ENCODE measurements around the gene APRT.

APRT gene, protein sequence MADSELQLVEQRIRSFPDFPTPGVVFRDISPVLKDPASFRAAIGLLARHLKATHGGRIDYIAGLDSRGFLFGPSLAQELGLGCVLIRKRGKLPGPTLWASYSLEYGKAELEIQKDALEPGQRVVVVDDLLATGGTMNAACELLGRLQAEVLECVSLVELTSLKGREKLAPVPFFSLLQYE

DNA sequence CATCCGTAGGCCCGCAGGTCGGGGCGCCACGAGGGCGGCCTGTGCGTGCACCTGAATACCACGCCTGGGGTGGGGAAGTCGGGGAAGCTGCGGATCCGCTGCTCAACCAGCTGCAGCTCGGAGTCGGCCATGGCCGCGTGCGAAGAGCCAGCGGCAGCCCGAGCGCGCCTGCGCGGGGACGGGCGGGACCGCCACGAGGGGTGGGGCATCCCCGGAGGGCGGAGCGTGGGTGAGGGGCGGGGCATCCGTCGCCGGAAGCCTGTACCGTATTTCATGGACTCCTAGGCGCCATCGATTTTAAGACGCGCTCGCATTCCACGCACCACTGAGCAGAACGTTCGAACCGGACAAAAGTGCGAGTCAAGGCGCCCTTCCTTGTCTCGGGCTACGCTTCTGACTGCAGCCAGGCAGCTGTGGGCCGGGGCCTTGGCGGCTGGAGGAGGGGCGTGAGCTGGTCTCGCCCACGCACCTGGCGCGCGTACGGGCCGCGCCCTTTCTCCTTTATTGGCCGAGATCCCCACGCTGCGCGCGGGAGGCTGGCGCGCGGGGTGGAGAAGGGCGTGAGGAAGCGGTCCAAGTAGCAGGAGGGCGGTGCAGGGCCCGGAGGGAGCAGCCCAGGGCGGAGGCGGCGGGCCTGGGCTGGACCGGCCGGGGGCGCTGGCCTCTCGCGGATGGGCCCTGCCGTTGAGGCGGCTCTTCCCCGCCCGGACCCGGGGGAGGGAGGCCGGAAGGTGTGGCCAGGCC, at the start of gene APRT:
APRT (minus strand) TSS at position 160 of the 744 bp plus-strand sequence; CDS start at position 131, 29 bp downstream.
- DNase-seq (ENCODE audit: low spot score): peak; percentile 82

DNA sequence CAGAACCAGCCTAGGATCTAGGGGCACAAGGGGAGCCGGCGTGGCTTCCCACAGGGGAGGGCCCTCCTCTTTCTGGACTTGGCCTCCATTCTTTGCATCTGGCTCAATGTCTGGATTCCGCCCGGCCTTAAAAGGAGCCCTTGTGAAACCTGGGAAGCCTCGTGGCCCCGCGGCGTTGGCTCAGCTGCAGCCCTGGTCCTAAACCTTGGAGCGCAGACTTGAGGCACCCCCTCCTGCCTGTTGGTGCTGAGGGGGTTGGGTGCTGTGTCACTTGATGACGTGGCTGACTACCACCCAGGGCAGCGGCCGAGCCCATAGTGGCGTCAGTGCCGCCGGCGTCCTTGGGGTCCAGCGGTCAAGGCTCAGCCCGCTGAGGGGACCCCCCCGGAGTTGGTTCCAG, 49.6 kb upstream of the APRT start:
- no peak for DNase-seq (ENCODE audit: low spot score)

DNA sequence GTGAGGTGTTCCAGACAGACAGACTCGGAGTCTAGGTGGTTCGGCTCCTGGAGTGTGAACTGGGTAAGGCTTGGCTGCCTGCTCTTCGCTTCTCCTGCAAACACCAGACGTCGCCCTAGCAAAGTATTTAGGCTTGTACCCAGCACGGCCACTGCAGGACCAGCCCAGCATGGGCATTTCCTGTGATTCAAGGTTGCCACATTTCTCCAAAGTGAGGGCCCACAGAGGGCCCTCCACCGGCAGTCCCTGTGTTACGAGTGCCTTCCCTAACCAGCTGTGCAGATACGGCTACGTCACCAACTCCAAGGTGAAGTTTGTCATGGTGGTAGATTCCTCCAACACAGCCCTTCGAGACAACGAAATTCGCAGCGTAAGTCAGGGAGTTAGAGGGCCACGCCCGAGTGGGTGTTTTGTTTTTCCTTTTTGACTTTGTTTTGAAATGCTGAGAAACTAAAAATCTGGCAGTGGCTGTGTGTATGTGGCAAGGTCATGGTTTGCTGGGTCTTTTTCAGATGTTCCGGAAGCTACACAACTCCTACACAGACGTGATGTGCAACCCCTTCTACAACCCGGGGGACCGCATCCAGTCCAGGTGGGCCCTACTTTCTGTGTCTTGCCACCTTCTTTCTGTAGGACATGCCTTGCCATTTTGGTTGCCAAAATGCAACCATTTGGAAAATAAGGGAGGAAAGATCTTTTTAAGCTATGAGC, 47.8 kb upstream of the APRT start:
- DNase-seq (ENCODE audit: low spot score): no peak

DNA sequence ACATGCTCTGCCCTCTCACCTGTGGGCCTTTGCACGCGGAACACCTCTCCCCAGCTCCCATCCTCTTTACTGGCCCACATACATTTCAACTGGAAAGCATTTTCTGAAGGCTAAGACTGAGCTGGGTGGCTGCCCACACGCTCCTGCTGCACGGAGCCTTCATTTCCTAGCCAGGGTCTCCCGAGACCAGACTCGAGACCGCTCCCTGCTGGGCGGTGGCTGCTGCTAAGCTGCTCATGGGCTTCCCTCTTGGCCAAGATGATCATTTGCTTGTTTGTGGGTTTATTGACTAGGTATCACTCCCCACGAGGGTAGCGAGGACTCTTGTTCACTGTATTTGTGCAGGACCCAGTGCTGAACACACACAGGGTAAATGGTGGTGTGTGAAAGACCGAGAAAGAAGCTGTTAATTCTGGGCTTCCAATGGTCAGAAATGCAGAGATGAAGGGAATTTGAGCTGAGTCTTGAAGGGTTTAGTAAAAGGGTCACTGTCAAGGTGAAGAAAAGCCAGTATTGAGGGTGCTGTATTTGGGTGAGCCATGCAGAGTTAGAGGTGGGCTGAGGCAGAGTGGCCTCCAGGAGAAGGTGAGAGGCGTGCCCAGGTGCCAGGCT, 46.1 kb upstream of the APRT start:
- peak; percentile 84 for DNase-seq (ENCODE audit: low spot score)

DNA sequence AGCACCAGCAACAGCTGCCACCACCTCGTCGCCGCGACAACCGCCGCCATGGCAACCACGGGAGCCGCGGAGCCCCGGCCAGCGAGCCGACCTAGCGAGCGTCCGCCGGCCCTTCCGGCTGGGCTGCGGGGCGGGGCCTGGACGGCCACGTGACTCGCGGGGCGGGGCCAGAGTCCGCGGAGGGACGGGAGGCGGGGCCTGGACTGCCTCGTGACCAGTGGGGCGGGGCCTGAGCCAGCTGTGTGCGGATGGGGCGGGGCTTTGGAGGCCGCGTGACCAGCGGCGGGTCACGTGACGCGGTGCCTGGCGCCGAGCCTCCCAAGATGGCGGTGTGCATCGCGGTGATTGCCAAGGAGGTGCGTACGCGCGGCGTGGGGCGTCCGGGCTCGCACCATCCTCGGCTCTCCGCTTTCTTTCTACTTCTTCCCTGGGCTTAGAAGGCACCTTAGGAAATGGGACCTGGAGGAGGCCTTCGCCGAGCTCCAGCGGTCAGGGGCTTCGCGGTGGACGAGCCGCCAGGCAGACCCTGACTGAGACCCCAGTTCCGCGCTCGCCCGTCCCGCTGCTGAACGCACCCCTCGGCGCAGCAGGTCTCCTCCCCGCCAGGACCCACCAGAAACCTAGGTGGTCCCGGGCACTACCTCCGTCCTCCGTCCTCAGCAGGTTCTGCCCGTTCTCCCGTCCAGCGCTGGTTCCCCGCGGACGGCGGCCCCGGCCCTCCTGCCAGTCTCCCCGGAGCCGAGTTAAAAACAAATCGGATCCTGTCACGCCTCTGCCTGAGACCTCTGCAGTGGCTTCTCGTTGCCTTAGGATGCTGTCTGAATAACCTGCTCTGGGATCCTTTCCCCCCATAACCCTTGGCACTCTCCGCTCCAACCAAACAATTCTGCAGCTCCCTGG, 45.4 kb upstream of the APRT start, which contains the start of the genes GALNS and TRAPPC2L:
GALNS (minus strand) TSS at position 120 of the 900 bp plus-strand sequence; CDS start at position 50, 70 bp downstream.
TRAPPC2L (plus strand) TSS at position 300 of the 900 bp plus-strand sequence; CDS start at position 324, 24 bp downstream.
- DNase-seq (ENCODE audit: low spot score): peak; percentile 91

DNA sequence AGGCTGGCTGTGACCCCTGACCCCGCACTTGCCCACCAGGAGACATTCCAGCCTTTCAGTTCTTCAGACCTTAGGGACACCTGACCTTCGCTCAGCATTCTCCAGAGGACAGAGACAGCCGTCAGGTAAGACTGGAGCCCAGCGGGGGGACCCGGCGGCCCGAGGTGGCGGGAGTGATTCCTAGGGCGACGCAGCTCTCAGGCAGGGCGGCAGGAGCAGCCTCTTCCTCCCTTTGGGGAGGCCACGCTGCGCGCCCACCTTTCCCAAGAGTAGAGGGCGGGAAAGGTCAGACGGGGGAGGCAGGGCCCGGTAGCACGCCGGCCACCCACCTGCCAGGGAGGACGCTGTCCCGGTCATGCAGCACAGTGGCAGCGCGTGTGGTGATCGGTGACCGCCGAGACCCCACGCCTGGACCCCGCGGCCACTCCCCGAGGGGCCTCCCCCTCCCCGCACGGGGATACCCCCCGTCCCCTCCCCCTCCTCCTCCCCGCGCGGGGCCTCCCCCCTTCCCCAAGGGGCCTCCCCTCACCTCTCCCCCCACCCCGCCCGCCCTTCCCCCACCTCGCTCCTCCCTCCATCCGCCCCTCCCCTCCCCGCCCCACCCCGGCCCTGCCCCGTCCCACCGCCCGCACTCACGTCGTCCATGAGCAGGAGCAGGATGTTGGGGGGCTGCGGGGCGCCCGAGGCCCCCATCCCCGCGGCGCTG, 44.5 kb upstream of the APRT start:
- peak; percentile 1 for DNase-seq (ENCODE audit: low spot score)

DNA sequence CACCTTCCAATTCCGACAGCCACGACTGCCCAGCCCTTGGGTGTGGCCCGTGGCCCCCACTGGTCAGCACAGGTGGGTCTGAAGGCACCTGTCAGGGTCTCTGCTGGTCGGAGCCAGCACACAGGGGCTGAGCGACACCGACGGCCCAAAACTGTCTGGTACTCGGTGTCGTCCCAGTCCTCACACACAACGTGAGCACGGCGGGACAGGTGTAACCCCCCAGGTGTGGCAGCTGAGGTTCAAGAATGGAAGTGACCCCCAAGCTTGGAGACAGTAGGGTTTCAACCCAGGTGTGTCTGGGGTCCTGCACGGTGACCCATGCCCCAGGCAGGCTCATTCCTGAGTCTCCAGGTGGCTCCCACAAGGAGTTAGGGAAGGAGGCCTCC, 44.0 kb upstream of the APRT start:
- DNase-seq (ENCODE audit: low spot score): peak; percentile 1

DNA sequence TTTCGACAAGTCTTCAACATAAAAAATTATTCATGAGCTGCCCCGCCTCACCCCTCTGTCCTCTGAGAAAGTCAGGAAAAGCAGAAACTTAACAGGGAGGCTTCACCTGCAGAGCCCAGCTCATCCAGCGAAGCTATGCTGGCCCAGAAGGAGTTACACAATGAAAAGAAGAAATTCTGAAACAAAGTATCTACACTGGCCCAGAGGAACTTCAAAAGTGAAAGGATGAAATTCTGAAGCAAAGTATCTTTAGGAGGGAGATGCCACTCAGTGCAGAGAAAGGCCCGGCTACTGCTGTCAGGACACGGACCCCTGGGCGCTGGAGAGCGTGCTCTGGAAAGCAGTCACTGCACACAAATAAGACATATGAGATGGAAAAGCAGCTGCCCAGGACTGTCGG, 43.4 kb upstream of the APRT start:
- DNase-seq (ENCODE audit: low spot score): no peak

DNA sequence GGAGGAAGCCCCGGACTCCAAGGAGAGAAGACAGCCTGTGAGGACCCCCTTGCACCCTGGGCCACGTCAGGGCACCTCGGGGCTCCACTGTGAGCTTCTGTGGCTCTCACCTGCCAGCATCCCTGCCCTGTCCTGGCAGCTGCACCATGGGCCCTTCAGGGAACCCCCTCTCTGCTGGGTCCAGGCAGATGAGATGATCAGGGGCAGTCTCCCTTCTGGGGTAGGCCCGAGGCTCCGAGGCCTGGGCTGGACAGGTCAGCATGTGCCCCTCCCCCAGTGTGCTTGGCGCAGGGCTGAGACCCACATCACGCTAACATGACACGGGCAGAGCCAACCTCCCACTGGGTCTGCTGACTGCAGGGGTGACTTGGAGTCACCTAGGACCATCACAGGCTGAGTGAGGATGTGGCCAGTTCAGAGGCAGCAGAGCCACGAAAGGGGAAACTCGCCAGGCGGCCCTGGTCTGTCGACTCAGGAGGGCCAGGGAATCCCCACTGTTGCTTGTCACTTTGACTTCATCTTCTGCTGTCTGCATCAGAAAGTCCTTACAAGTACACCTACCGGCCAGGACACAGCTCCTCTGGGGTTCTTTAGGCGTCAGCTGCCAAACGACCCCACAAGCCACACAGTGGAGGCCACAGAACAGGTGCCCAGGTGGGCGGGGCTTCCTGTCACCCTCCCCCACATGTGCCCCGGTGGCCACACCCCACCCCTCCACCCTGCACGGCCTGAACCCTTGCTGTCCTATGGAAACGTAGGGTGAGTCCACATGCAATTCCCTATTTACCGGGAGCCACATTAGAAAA, 42.8 kb upstream of the APRT start:
- peak; percentile 5 for DNase-seq (ENCODE audit: low spot score)

DNA sequence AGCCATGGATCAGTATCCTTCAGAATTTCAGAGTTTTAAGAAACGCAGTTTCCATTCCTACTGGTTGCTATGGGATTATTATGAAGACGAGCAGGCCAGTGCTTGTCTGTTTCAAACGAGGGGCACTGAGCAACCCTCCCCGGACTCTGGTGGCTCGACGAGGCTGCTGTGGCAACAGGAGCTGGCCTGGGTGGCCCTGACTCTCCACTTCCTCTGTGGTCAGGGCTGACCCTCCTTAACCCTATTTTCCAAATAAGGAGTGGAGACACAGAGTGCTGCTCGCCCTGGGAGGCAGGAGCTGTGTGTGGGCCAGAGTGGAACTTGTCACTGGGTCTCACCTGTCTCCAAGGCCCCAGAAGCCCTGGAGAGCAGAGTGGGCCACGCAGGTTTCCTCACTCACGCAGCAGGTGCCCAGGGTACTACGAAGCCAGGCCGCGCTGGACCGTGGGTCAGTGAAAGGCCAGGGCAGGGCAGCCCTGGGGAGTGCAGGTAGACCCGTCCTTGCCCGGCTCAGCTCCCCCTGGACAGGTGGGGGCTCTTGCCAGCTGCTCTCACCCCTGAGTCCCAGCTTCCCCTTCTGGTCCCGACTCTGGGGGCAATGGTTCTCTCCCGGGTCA, 41.7 kb upstream of the APRT start:
- DNase-seq (ENCODE audit: low spot score): no peak

DNA sequence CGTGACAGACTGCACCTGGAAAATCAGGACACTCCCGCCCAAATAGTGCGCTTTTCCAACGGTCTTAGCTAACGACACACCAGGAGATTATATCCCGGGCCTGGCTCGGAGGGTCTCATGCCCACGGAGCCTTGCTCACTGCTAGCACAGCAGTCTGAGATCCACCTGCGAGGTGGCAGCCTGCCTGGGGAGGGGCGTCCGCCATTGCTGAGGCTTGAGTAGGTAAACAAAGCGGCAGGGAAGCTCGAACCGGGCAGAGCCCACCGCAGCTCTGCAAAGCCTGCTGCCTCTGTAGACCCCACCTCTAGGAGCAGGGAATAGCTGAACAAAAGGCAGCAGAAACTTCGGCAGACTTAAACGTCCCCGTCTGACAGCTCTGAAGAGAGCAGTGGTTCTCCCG, 39.9 kb upstream of the APRT start:
- DNase-seq (ENCODE audit: low spot score): no peak

DNA sequence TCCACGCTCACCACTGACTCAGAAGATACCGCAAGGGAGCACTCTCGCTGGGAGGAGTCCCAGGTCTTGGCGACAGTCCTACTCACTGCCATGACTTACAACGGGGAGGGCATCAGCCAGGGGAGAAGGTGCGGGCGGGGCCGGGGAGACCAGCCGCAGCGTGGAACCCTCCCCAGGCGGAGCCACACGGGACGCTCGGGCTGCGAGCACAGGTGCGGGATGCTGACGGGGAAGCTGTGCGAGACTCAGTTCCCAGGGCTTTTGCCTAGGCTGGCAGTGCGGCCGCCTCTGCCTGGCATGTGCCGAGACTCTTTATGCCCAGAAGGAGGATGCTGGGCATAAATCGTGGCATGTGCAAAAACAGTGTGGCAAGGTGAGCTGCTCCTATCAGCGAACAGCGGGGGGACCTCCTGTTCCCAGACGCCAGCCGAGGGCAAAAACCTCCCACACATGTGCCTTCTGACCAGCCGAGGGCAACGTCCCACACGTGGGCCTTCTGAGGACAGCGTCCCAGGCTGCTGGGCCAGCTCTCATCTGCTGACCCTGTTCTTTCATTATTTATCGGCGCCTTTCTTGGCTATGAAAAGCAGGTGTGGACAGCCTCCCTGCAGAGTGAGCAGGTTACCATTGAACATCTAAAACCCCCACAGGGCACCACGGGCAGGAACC, 38.9 kb upstream of the APRT start:
- DNase-seq (ENCODE audit: low spot score): no peak

DNA sequence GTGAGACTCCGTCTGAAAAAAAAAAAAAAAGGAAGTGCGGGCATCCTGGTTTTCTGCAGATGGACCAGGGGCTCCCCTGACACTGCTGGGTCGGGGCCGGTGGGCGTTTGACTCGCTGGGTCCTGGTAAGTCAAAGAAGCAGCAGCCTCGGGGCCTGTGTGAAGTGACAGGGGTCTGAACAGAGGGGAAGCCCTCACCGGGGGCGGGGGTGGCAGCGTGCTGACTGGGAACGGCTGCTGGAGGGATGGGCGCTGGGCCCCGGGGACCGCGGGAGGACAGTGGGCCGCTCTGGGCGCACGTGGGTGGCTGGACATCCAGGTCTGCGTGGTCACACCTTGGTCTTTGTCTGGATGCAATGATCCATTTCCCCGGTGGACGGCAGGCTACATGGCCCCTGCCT, 36.8 kb upstream of the APRT start:
- DNase-seq (ENCODE audit: low spot score): no peak

DNA sequence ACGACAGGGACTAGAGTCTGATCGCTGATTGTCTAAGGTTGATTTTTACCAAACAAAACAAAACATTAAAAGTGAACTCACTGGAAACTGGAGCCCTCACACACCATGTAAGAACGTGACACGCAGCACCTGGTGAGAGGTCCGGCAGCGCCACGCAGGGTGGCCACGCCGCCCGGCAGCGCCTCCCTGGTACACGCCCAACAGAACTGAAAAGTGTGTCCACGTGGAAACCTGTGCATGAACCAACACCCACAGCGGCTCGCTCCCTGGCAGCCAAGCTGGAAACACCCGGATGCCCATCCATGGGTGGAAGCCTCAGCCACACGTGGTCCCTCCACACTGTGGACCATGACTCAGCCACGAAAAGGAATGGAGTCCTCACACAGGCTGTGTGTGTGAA, 35.9 kb upstream of the APRT start:
- DNase-seq (ENCODE audit: low spot score): no peak

DNA sequence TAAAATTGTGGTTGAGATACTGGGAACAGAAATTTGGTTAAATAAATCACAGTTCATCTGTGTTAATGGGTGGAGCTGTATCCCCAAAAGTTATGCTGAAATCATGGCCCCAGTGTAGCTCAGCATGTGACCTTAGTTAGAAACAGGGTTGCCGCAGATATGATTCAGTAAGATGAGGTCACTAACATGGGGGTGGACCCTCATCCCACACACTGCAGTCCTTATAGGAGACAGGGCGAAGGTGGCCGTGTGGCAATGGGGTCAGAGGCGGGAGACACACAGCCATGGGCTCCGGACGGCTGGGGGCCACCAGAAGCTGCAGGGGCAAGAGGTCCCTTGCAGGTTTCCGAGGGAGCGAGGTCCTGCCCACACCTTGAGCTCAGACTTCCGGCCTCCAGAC, 34.4 kb upstream of the APRT start:
- DNase-seq (ENCODE audit: low spot score): no peak

DNA sequence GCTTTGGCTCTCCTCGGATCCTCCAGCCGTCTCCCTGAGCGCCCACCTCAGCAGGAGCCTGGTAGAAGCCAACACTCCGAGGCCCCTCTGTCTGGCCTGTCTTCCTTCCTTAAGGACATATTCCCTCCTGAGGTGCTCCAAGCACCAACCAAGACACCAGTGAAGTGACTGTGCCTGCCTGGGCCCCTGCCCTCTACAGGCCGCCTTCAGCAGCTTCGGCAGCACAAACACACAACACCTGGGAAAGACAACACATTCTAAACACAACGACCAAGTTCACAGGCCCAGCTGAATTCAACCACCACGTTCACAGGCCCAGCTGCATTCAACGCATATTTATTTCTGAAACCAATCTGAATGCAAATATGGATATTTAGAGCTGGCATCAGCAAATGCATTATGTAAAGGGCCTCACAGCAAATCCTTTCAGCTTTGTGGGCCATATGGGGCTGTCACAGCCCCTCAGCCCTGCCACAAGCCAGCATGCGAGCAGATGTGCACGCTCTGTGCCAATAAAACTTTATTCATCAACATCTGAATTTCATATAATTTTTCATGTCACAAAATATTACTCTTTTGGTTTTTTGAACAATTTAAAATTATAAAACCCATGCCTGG, 32.8 kb upstream of the APRT start:
- DNase-seq (ENCODE audit: low spot score): no peak

DNA sequence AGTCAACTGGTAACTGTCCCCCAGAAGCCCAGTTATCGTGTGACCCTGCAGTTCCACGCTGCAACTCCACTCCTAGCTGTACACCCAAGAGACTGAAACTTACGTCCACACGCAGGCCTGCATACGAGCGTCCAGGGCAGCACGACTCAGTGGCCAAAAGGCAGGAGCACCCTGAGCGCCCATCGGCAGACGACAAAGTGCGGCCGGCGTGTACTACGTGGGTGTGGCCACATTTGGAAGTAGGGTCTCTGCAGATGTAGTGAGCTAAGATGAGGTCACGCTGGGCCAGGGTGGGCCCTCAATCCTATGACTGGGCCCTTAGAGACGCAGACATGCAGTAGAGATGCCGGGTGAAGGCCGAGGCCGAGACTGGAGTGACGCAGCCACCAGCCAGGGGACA, 31.5 kb upstream of the APRT start:
- DNase-seq (ENCODE audit: low spot score): no peak

DNA sequence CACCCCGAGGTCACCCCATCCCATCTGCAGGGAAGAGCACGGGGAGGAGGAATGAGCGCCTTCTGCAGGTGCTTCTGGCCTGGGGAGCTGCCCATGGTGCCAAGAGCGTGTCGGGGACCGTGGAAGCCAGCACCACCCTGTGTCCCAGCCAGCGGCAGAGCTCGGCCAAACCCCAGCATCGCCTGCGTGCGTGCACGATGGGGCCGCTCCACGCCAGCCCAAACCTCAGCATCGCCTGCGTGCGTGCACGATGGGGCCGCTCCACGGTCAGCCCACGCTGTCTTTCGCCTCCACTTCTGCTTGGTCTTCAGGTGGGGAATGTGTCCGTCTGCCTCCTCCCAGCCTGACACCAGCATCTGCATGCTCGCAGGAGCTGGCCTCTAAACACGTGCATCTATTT, 31.1 kb upstream of the APRT start:
- no peak for DNase-seq (ENCODE audit: low spot score)

Measured in pons (tissue), 1 donor.